ENCODE results near the gene MST1R. TPM values are rescaled to one million over a fixed set of nuclear protein-coding genes. Genes with fewer than 3 reads are reported as not detected.

MST1R gene
- total RNA-seq, 2 donors from 2014 or later, result 6.8 to 11.2 TPM

GRCh38 chr3:49879721-49880120 lies 24.0 kb downstream of the MST1R start:
- no peaks in the 10 kb centered on the region for H3K9me3 ChIP-seq (ENCODE audit: control insufficient read depth, low read length)
- Mint-ChIP-seq H3K4me3 (no peak overlapping the region), H3K9me3 (no peaks in the 10 kb centered on the region), H3K27me3 (ENCODE audit: insufficient read depth) (peaks cover 5% of the 10 kb centered on the region), H3K4me1 (peaks cover 8% of the 10 kb centered on the region), H3K36me3 (ENCODE audit: low read depth) (no peaks in the 10 kb centered on the region), H3K27ac (no peak overlapping the region)
- H3K4me3 ChIP-seq (ENCODE audit: low read length), result no peak overlapping the region
- 82 to 86% methylated on average over 2 of the region's 2 CpGs for WGBS, 2 experiments (ENCODE audit: insufficient coverage in 1 of 2, insufficient read length in 1 of 2)
- no peaks in the 10 kb centered on the region for H3K36me3 ChIP-seq (ENCODE audit: control insufficient read depth, insufficient read depth, low read length)
- no peak for TF ChIP-seq CTCF (conservative IDR thresholded peaks at IDR 0.05)
- DNase-seq, result no peak
- no peak overlapping the region for H3K9ac ChIP-seq (ENCODE audit: extremely low read depth, low read length, poor library complexity, severe bottlenecking)
- H3K4me1 ChIP-seq (ENCODE audit: control insufficient read depth, insufficient read depth, low read length), result peaks cover 10% of the 10 kb centered on the region
- H3K27ac ChIP-seq (ENCODE audit: low read depth, low read length), result no peak overlapping the region
- no peaks in the 10 kb centered on the region for H3K27me3 ChIP-seq (ENCODE audit: control insufficient read depth, insufficient read depth, low read length, poor library complexity, severe bottlenecking)

- no peaks in the 10 kb centered on the region for H3K27me3 ChIP-seq (ENCODE audit: control insufficient read depth, insufficient read depth, low read length, poor library complexity, severe bottlenecking)
- Mint-ChIP-seq H3K4me1 (peaks cover 8% of the 10 kb centered on the region), H3K36me3 (ENCODE audit: low read depth) (no peaks in the 10 kb centered on the region), H3K27ac (no peak overlapping the region), H3K9me3 (no peaks in the 10 kb centered on the region), H3K27me3 (ENCODE audit: insufficient read depth) (peaks cover 8% of the 10 kb centered on the region), H3K4me3 (no peak overlapping the region)
- peaks cover 10% of the 10 kb centered on the region for H3K4me1 ChIP-seq (ENCODE audit: control insufficient read depth, insufficient read depth, low read length)
- H3K9me3 ChIP-seq (ENCODE audit: control insufficient read depth, low read length), result no peaks in the 10 kb centered on the region
- no peak for TF ChIP-seq CTCF (conservative IDR thresholded peaks at IDR 0.05)
- no peak for DNase-seq
- no peaks in the 10 kb centered on the region for H3K36me3 ChIP-seq (ENCODE audit: control insufficient read depth, insufficient read depth, low read length)
- no peak overlapping the region for H3K27ac ChIP-seq (ENCODE audit: low read depth, low read length)
- H3K9ac ChIP-seq (ENCODE audit: extremely low read depth, low read length, poor library complexity, severe bottlenecking), result no peak overlapping the region
- H3K4me3 ChIP-seq (ENCODE audit: low read length), result no peak overlapping the region
These were observed 25.0 kb downstream of the MST1R start for GRCh38 chr3:49878686-49879085.

- Histone ChIP-seq H3K27me3 (ENCODE audit: control insufficient read depth, insufficient read depth, low read length, poor library complexity, severe bottlenecking) (no peaks in the 10 kb centered on the region), H3K4me1 (ENCODE audit: control insufficient read depth, insufficient read depth, low read length) (peaks cover 10% of the 10 kb centered on the region), H3K27ac (ENCODE audit: low read depth, low read length) (no peak overlapping the region), H3K9me3 (ENCODE audit: control insufficient read depth, low read length) (no peaks in the 10 kb centered on the region), H3K9ac (ENCODE audit: extremely low read depth, low read length, poor library complexity, severe bottlenecking) (no peak overlapping the region), H3K36me3 (ENCODE audit: control insufficient read depth, insufficient read depth, low read length) (no peaks in the 10 kb centered on the region), H3K4me3 (ENCODE audit: low read length) (no peak overlapping the region)
- H3K36me3 Mint-ChIP-seq (ENCODE audit: low read depth), result no peaks in the 10 kb centered on the region
- no peak for TF ChIP-seq CTCF (conservative IDR thresholded peaks at IDR 0.05)
- H3K27ac Mint-ChIP-seq, result no peak overlapping the region
- no peaks in the 10 kb centered on the region for H3K9me3 Mint-ChIP-seq
- H3K4me3 Mint-ChIP-seq, result no peak overlapping the region
- H3K4me1 Mint-ChIP-seq, result peaks cover 8% of the 10 kb centered on the region
- H3K27me3 Mint-ChIP-seq (ENCODE audit: insufficient read depth), result peaks cover 8% of the 10 kb centered on the region
- 92% methylated on average over 2 of the region's 2 CpGs; no CpG with 5 or more reads in 1 of the 2 experiments for WGBS, 2 experiments (ENCODE audit: insufficient coverage in 1 of 2, insufficient read length in 1 of 2)
- no peak for DNase-seq
These were observed 26.0 kb downstream of the MST1R start for GRCh38 chr3:49877716-49878115.

All from endodermal cell (in vitro differentiated cells).